Epithelial cell of alveolus of lung (primary cell): Measurements from ENCODE around the gene ITGB4. TPM values are rescaled to one million over a fixed set of nuclear protein-coding genes. Genes with fewer than 3 reads are reported as not detected.

Experiments used
- total RNA-seq: library from RNA; depleted of rRNA; stranded (reverse); fragments of >200 nt; gene quantifications from 2 replicates; pipeline ENCODE4 v1.2.1, GENCODE V29; 2015

Gene ITGB4
- 2.1 and 22.9 TPM in 2 replicates for total RNA-seq

GRCh38 chr17:75720656-75721462 lies at the start of gene ITGB4:
Gene ITGB4 (plus strand): TSS chr17:75721459. CDS start chr17:75724704, 3,245 bp downstream.

GRCh38 chr17:75764711-75765421 lies 43.6 kb downstream of the ITGB4 start, which contains the start of gene GALK1:
Gene GALK1 (minus strand): TSS chr17:75765192. CDS start chr17:75765136, 56 bp downstream.

GRCh38 chr17:75784473-75785015 lies 63.3 kb downstream of the ITGB4 start, which contains the start of gene UNK:
Gene UNK (plus strand): TSS chr17:75784806. CDS start chr17:75784881, 75 bp downstream.

Other genes starting within 250 kb of the ITGB4 start
- gene CASKIN2, start 205.9 kb upstream of the ITGB4 start, total RNA-seq: 6.7 and 8.1 TPM in 2 replicates
- gene TSEN54, start 204.9 kb upstream of the ITGB4 start, total RNA-seq: 13.6 and 22.1 TPM in 2 replicates
- 0.64 and 1.2 TPM in 2 replicates for gene LLGL2, start 195.8 kb upstream of the ITGB4 start, total RNA-seq
- gene MYO15B, start 133.7 kb upstream of the ITGB4 start, total RNA-seq: 0.13 and 8.4 TPM in 2 replicates
- not detected in 2 replicates for gene SMIM5, start 88.0 kb upstream of the ITGB4 start, total RNA-seq
- gene RECQL5, start 54.3 kb upstream of the ITGB4 start, total RNA-seq: 12.3 and 22.4 TPM in 2 replicates
- 45.2 and 58.1 TPM in 2 replicates for gene SAP30BP, start 54.1 kb upstream of the ITGB4 start, total RNA-seq
- 51.7 and 54.4 TPM in 2 replicates for gene GALK1, start 43.7 kb downstream of the ITGB4 start, total RNA-seq
- gene UNK, start 63.3 kb downstream of the ITGB4 start, total RNA-seq: 13.3 and 38.2 TPM in 2 replicates
- 0.48 and 4.1 TPM in 2 replicates for gene UNC13D, start 122.9 kb downstream of the ITGB4 start, total RNA-seq
- gene WBP2, start 133.9 kb downstream of the ITGB4 start, total RNA-seq: 36.0 and 60.9 TPM in 2 replicates
- 13.4 and 24.3 TPM in 2 replicates for gene TRIM47, start 157.1 kb downstream of the ITGB4 start, total RNA-seq
- gene TRIM65, start 175.5 kb downstream of the ITGB4 start, total RNA-seq: 27.2 and 30.4 TPM in 2 replicates
- 26.5 and 28.3 TPM in 2 replicates for gene MRPL38, start 183.4 kb downstream of the ITGB4 start, total RNA-seq
- gene FBF1, start 219.6 kb downstream of the ITGB4 start, total RNA-seq: 4.4 and 7.1 TPM in 2 replicates